PC-3 (cell line): ENCODE data around the gene SCUBE3. TPM values are rescaled to one million over a fixed set of nuclear protein-coding genes. Genes with fewer than 3 reads are reported as not detected.

Experiments
- ATAC-seq: fragments of 200-7000 bp; cut with Tn5 transposase; 2 replicates; pipeline ENCODE4 v1.9.1; 2020; ENCODE audit warnings: mild to moderate bottlenecking, moderate library complexity
- BruUV-seq: library from RNA; stranded (reverse); fragments of 400-500 nt; replicated peaks from 2 replicates; lab custom pipeline; 2021; lab: Mats Ljungman, UMichigan
- CTCF ChIA-PET: fragments of 300-600 bp; sonication (Branson Sonifier 250); formaldehyde crosslinking; loops from one replicate; lab custom pipeline; 2022; ENCODE audit warnings: antibody characterized with exemption; lab: Charles Lee
- POLR2A ChIA-PET: fragments of 300-600 bp; sonication (Branson Sonifier 250); formaldehyde crosslinking; loops from one replicate; lab custom pipeline; 2022; ENCODE audit warnings: antibody characterized with exemption; ENCODE audit not compliant: unreplicated experiment; lab: Charles Lee
- DNase-seq: peaks from one replicate; pipeline ENCODE4 v3.0.0-alpha.2; 2015
- H2AFZ ChIP-seq: fragments of 300-600 bp; sonication (generic); 2 replicates; pipeline ENCODE4 v1.6.0; 2016; ENCODE audit warnings: antibody characterized with exemption, low read length
- H3F3A ChIP-seq: fragments of 300-600 bp; sonication (generic); one replicate; pipeline ENCODE4 v1.6.0; 2017; ENCODE audit warnings: antibody characterized with exemption, low read length, control low read depth, mild to moderate bottlenecking; ENCODE audit not compliant: unreplicated experiment
- H3K27ac ChIP-seq: fragments of 300-600 bp; sonication (generic); 2 replicates; pipeline ENCODE4 v1.5.1; 2016; ENCODE audit warnings: mild to moderate bottlenecking, low read length
- H3K27me3 ChIP-seq: fragments of 300-600 bp; sonication (generic); 2 replicates; pipeline ENCODE4 v1.6.1; 2016; ENCODE audit warnings: low read length, mixed read lengths
- H3K36me3 ChIP-seq: fragments of 300-600 bp; sonication (generic); 2 replicates; pipeline ENCODE4 v1.6.1; 2016; ENCODE audit warnings: low read depth, mixed run types, low read length, mixed read lengths
- H3K4me1 ChIP-seq: fragments of 300-600 bp; sonication (generic); 2 replicates; pipeline ENCODE4 v1.5.1; 2016; ENCODE audit warnings: low read length; ENCODE audit not compliant: insufficient read depth
- H3K4me2 ChIP-seq: fragments of 300-600 bp; sonication (generic); 2 replicates; pipeline ENCODE4 v1.6.0; 2016; ENCODE audit warnings: low read length
- H3K4me3 ChIP-seq: fragments of 300-600 bp; sonication (generic); 2 replicates; pipeline ENCODE4 v1.5.1; 2016; ENCODE audit warnings: mild to moderate bottlenecking, low read length, mixed read lengths
- H3K79me2 ChIP-seq: fragments of 300-600 bp; sonication (generic); 2 replicates; pipeline ENCODE4 v1.6.1; 2017; ENCODE audit warnings: low read length, mixed read lengths
- H3K9ac ChIP-seq: fragments of 300-600 bp; sonication (generic); 2 replicates; pipeline ENCODE4 v1.6.0; 2016; ENCODE audit warnings: mild to moderate bottlenecking, low read length
- H3K9me2 ChIP-seq: fragments of 300-600 bp; sonication (generic); replicated peaks from 2 replicates; pipeline ENCODE4 v1.6.1; 2016; ENCODE audit warnings: mixed run types, low read length, mixed read lengths
- H3K9me3 ChIP-seq: fragments of 300-600 bp; sonication (generic); 2 replicates; pipeline ENCODE4 v1.6.1; 2016; ENCODE audit warnings: low read length, mixed read lengths
- H4K20me1 ChIP-seq: fragments of 300-600 bp; sonication (generic); 2 replicates; pipeline ENCODE4 v1.6.1; 2016; ENCODE audit warnings: low read length, mixed read lengths
- EZH2 ChIP-seq: fragments of 300-600 bp; sonication (generic); IDR thresholded peaks from one replicate; pipeline ENCODE4 v1.6.1; 2017; ENCODE audit warnings: antibody characterized with exemption, mild to moderate bottlenecking, low read length; ENCODE audit not compliant: unreplicated experiment
- EZH2phosphoT487 ChIP-seq: fragments of 300-600 bp; sonication (generic); IDR thresholded peaks from 2 replicates; pipeline ENCODE4 v1.6.1; 2018; ENCODE audit warnings: mild to moderate bottlenecking, antibody characterized with exemption, low read length, borderline replicate concordance
- intact Hi-C: fragments of 100-400 bp; cut with micrococcal nuclease; formaldehyde crosslinking; loops from 2 replicates; pipeline ENCODE4 v1.9.0; 2023
- total RNA-seq: library from RNA; depleted of rRNA; stranded (reverse); fragments of >200 nt; gene quantifications from 2 replicates; pipeline ENCODE4 v1.2.3, GENCODE V29; 2014
- TF ChIP-seq, protein P1 (sequence below): fragments of 300-600 bp; sonication (generic); conservative IDR thresholded peaks from 2 replicates; pipeline ENCODE4 v1.5.1; 2017; ENCODE audit warnings: antibody characterized with exemption, low read depth, mild to moderate bottlenecking, low read length

The SCUBE3 gene
- total RNA-seq, 1 experiment from 2014 or later = 1.5 TPM

- no peak for ATAC-seq
- Histone ChIP-seq H3K4me2 (no peak overlapping the region), H3K9me3 (no peaks in the 10 kb centered on the region), H3K4me3 (no peak overlapping the region), H3K27ac (0 out of 2 replicates have a peak overlapping the region, but pooled peaks have one; percentile 7), H3K79me2 (no peaks in the 10 kb centered on the region), H3K4me1 (peaks cover 39% of the 10 kb centered on the region), H3K9me2 (no peaks in the 10 kb centered on the region), H3K9ac (no peak overlapping the region), H3F3A (no peaks in the 10 kb centered on the region), H3K36me3 (no peaks in the 10 kb centered on the region), H2AFZ (no peak overlapping the region), H4K20me1 (no peaks in the 10 kb centered on the region), H3K27me3 (no peaks in the 10 kb centered on the region)
- intact Hi-C loops = no loop called here
- POLR2A ChIA-PET = interaction anchor here (0.5 kb wide), 1 partner anchor 9 kb away, joined by 3 read pairs; no protein-coding TSS in a partner anchor
- TF ChIP-seq EZH2 (no peak), EZH2phosphoT487 (no peak)
- TF ChIP-seq, protein P1, sequence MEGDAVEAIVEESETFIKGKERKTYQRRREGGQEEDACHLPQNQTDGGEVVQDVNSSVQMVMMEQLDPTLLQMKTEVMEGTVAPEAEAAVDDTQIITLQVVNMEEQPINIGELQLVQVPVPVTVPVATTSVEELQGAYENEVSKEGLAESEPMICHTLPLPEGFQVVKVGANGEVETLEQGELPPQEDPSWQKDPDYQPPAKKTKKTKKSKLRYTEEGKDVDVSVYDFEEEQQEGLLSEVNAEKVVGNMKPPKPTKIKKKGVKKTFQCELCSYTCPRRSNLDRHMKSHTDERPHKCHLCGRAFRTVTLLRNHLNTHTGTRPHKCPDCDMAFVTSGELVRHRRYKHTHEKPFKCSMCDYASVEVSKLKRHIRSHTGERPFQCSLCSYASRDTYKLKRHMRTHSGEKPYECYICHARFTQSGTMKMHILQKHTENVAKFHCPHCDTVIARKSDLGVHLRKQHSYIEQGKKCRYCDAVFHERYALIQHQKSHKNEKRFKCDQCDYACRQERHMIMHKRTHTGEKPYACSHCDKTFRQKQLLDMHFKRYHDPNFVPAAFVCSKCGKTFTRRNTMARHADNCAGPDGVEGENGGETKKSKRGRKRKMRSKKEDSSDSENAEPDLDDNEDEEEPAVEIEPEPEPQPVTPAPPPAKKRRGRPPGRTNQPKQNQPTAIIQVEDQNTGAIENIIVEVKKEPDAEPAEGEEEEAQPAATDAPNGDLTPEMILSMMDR = no peak
- no TSS peak for BruUV-seq
- CTCF ChIA-PET = no interaction called here
- no peak for DNase-seq
These were observed 43.6 kb upstream of the SCUBE3 start for GRCh38 chr6:35170166-35170565.

GRCh38 chr6:35170891-35171290 lies 42.9 kb upstream of the SCUBE3 start:
- Histone ChIP-seq H3K27ac (no peak overlapping the region), H4K20me1 (no peaks in the 10 kb centered on the region), H3K36me3 (no peaks in the 10 kb centered on the region), H3K79me2 (no peaks in the 10 kb centered on the region), H3F3A (no peaks in the 10 kb centered on the region), H3K9ac (no peak overlapping the region), H3K4me2 (no peak overlapping the region), H3K9me2 (no peaks in the 10 kb centered on the region), H3K4me3 (no peak overlapping the region), H3K4me1 (peaks cover 32% of the 10 kb centered on the region), H2AFZ (no peak overlapping the region), H3K9me3 (no peaks in the 10 kb centered on the region), H3K27me3 (no peaks in the 10 kb centered on the region)
- ATAC-seq (no peak), DNase-seq (no peak)
- POLR2A ChIA-PET = no interaction called here
- intact Hi-C loops = no loop called here
- no TSS peak for BruUV-seq
- CTCF ChIA-PET = no interaction called here
- no peak for TF ChIP-seq EZH2phosphoT487
- no peak for TF ChIP-seq EZH2

- H3K9ac ChIP-seq = peak overlapping the region; percentile 48; the same call in 1 of the 2 replicates
- H3K9me2 ChIP-seq = no peaks in the 10 kb centered on the region
- H3K4me2 ChIP-seq = peak overlapping the region; percentile 36
- H3K36me3 ChIP-seq = no peaks in the 10 kb centered on the region
- TF ChIP-seq, protein P1 = no peak
- TF ChIP-seq EZH2phosphoT487 (no peak), EZH2 (no peak)
- ChIA-PET POLR2A (no interaction called here), CTCF (interaction anchor here (0.7 kb wide), 1 partner anchor 68 kb away, joined by 3 read pairs; no protein-coding TSS in a partner anchor)
- no peaks in the 10 kb centered on the region for H3K9me3 ChIP-seq
- peak overlapping the region; percentile 49 for H2AFZ ChIP-seq
- no peak for ATAC-seq
- no peak overlapping the region for H3K4me3 ChIP-seq
- intact Hi-C loops = no loop called here
- H3K27ac ChIP-seq = peak overlapping the region; percentile 79
- H3F3A ChIP-seq = no peaks in the 10 kb centered on the region
- H3K79me2 ChIP-seq = no peaks in the 10 kb centered on the region
- DNase-seq = peak; percentile 39
- no peaks in the 10 kb centered on the region for H4K20me1 ChIP-seq
- BruUV-seq = TSS peak; percentile 40
- peaks cover 34% of the 10 kb centered on the region for H3K4me1 ChIP-seq
- H3K27me3 ChIP-seq = no peaks in the 10 kb centered on the region
These were observed 40.7 kb upstream of the SCUBE3 start for GRCh38 chr6:35173044-35173426.
